Upper lobe of right lung (tissue), 1 donor: ENCODE results near the gene FAM169A. TPM values are rescaled to one million over a fixed set of nuclear protein-coding genes. Genes with fewer than 3 reads are reported as not detected.
"Not testable (repeated sequence)": the region's sequence is repeated elsewhere in the genome, so short reads cannot be mapped to it uniquely, and the experiment has no call there.

ENCODE experiments used
- ATAC-seq: fragments of 200-7000 bp; cut with Tn5 transposase; one replicate; pipeline ENCODE4 v1.9.1; 2020; ENCODE audit warnings: mild to moderate bottlenecking, moderate library complexity
- DNase-seq: peaks from one replicate; pipeline ENCODE4 v3.0.0-alpha.2; 2020
- H3K27ac ChIP-seq: fragments of 200-600 bp; one replicate; pipeline ENCODE4 v1.8.0; 2022
- H3K27me3 ChIP-seq: fragments of 200-600 bp; one replicate; pipeline ENCODE4 v1.8.0; 2022; ENCODE audit warnings: mild to moderate bottlenecking
- H3K36me3 ChIP-seq: fragments of 200-600 bp; one replicate; pipeline ENCODE4 v1.8.0; 2022
- H3K4me1 ChIP-seq: fragments of 200-600 bp; one replicate; pipeline ENCODE4 v1.8.0; 2022
- H3K4me3 ChIP-seq: fragments of 200-600 bp; one replicate; pipeline ENCODE4 v1.8.0; 2022; ENCODE audit warnings: mild to moderate bottlenecking
- H3K9me3 ChIP-seq: fragments of 200-600 bp; one replicate; pipeline ENCODE4 v1.8.0; 2022
- intact Hi-C: fragments of 100-400 bp; cut with DNase I; formaldehyde crosslinking; loops from one replicate; pipeline ENCODE4 v1.11.0; 2022
- total RNA-seq: library from RNA; stranded (reverse); fragmentation: NEBNext Ultra II Directional; extraction: Animal tissue kit (Norgen Biotek cat#: 25700); gene quantifications from one replicate; pipeline ENCODE4 v1.2.1, GENCODE V29; 2021
- TF ChIP-seq, protein P1 (sequence below): fragments of 200-600 bp; IDR thresholded peaks from one replicate; pipeline ENCODE4 v1.8.0; 2022; ENCODE audit warnings: antibody characterized with exemption
- donor health status: DM: no; HTN: yes; CAD: no; lungs with severe emphysema.

The FAM169A gene
- total RNA-seq, 1 donor from 2014 or later, result 0.84 TPM

DNA sequence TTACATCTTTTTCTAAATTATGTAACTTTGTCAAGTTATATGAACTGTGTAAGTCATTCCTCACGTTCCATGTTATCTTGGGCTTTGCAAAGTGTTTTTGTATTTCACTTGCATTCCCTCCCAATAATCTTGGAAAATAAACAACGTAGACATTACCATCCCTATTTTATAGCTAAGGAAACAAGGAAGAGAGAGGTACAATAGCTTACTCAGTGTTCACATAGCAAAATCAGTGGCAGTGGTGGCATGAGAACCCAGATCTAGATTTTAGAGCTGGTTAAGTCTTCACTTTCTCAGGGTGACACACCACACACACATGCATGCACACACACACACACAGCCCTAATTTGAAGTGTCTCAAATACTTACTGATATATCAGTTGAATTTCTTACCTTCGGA is 65.0 kb downstream of the FAM169A start:
- Histone ChIP-seq H3K27me3 (peaks cover 5% of the 10 kb centered on the region), H3K4me3 (no peak overlapping the region), H3K4me1 (no peaks in the 10 kb centered on the region), H3K9me3 (no peaks in the 10 kb centered on the region), H3K36me3 (no peaks in the 10 kb centered on the region), H3K27ac (no peak overlapping the region)
- TF ChIP-seq, protein P1, sequence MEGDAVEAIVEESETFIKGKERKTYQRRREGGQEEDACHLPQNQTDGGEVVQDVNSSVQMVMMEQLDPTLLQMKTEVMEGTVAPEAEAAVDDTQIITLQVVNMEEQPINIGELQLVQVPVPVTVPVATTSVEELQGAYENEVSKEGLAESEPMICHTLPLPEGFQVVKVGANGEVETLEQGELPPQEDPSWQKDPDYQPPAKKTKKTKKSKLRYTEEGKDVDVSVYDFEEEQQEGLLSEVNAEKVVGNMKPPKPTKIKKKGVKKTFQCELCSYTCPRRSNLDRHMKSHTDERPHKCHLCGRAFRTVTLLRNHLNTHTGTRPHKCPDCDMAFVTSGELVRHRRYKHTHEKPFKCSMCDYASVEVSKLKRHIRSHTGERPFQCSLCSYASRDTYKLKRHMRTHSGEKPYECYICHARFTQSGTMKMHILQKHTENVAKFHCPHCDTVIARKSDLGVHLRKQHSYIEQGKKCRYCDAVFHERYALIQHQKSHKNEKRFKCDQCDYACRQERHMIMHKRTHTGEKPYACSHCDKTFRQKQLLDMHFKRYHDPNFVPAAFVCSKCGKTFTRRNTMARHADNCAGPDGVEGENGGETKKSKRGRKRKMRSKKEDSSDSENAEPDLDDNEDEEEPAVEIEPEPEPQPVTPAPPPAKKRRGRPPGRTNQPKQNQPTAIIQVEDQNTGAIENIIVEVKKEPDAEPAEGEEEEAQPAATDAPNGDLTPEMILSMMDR, result no peak
- intact Hi-C loops, result no loop called here
- ATAC-seq (no peak), DNase-seq (no peak)

DNA sequence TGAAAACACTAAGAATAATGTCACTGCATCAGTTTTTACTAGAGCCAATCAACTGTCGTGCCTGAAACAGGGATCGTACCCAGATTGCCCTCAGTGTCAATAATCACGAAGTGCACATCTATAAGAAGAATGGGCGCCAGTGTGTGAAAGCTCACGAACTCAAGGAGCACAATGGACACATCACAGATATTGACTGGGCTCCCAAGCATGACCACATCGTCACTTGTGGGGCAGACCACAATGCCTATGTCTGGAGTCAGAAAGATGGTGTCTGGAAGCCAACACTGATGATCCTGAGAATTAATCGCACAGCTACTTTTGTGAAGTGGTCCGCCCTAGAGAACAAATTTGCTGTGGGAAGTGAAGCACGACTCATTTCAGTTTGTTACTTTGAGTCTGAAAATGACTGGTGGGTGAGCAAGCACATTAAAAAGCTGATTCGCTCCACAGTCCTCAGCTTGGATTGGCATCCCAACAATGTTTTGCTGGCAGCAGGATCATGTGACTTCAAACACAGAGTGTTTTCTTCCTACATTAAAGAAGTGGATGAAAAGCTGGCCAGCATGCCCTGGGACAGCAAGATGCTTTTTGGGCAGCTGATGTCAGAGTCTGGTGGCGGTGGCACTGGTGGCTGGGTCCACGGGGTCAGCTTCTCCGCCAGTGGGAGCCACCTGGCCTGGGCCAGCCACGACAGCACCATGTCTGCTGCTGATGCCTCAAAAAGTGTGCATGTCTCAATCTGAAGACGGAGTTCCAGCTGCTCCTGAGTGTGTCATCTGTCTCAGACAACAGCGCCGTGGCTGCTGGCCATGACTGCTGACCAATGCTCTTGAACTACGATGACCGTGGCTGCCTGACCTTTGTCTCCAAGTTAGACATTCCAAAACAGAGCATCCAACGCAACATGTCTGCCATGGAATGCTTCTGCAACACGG is 66.9 kb downstream of the FAM169A start:
- Histone ChIP-seq H3K4me1 (no peaks in the 10 kb centered on the region), H3K36me3 (no peaks in the 10 kb centered on the region), H3K27ac (no peak overlapping the region), H3K27me3 (peaks cover 5% of the 10 kb centered on the region), H3K9me3 (no peaks in the 10 kb centered on the region), H3K4me3 (no peak overlapping the region)
- no peak for DNase-seq
- TF ChIP-seq, protein P1, result no peak
- intact Hi-C loops, result no loop called here
- no peak for ATAC-seq

DNA sequence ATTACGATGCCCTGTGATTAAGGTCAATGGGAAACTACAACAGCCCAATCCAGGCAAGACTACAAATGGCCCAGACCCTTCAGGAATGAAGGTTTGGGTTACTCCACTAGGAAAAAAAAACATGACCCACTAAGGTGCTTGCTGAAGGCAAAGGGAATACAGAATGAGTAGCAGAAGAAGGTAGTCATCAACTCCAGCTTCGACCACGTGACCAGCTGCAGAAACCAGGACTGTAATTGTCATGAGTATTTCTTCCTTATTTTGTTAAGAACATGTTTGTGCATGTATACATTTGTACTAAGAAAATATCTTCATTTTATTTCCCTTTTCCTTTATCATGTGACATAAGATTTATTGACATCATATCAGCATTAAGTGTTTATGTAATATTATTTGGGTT is 74.5 kb downstream of the FAM169A start:
- DNase-seq, ATAC-seq, H3K27me3 ChIP-seq, H3K4me3 ChIP-seq, H3K36me3 ChIP-seq, intact Hi-C loops, H3K4me1 ChIP-seq, H3K9me3 ChIP-seq, H3K27ac ChIP-seq: not testable (repeated sequence)

DNA sequence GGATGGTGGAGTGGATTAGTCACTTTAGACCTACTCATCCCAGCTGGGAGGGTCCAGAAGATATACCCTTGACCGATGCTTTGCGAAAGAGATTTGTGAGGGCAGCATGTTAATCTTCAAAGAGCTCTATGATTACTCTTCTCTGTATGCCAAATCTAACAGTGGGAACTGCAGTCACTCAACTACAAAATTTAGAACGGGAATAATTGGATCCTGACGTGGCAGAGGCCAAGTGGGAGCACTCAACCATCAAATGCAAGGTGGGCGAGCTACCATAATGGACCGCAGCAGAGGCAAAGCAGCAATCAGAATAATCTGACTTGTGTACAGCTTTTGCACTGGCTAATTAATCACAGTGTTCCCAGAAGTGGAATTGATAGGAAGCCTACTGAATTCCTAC is 78.8 kb downstream of the FAM169A start:
- TF ChIP-seq, protein P1, result no peak
- no peak for ATAC-seq
- intact Hi-C loops, result no loop called here

DNA sequence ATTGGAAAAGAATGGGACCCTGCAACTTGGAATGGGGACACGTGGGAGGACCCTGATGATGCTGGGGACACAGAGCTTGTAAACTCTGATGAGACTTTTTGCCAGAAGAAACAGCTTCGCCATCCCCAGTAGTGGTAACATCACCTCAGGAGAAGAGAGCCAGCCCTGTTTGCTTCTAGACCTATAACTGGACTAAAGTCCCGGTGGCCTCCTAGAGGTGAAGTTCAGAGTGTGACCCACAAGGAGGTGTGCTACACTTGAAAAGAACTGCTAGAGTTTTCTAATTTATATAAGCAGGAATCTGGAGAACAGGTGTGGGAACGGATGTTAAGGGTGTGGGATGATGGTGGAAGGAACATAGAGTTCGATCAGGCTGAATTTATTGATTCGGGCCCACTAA is 79.3 kb downstream of the FAM169A start:
- Histone ChIP-seq H3K27ac (no peak overlapping the region), H3K27me3 (no peaks in the 10 kb centered on the region), H3K4me3 (no peak overlapping the region), H3K4me1 (no peaks in the 10 kb centered on the region), H3K9me3 (no peaks in the 10 kb centered on the region), H3K36me3 (no peaks in the 10 kb centered on the region)
- TF ChIP-seq, protein P1, result no peak
- intact Hi-C loops, result no loop called here
- ATAC-seq, result no peak
- DNase-seq, result no peak

More for the DNA sequence above, 78.8 kb downstream of the FAM169A start:
- Histone ChIP-seq H3K4me3 (no peak overlapping the region), H3K36me3 (no peaks in the 10 kb centered on the region), H3K27me3 (no peaks in the 10 kb centered on the region), H3K27ac (no peak overlapping the region), H3K9me3 (no peaks in the 10 kb centered on the region), H3K4me1 (no peaks in the 10 kb centered on the region)
- no peak for DNase-seq

DNA sequence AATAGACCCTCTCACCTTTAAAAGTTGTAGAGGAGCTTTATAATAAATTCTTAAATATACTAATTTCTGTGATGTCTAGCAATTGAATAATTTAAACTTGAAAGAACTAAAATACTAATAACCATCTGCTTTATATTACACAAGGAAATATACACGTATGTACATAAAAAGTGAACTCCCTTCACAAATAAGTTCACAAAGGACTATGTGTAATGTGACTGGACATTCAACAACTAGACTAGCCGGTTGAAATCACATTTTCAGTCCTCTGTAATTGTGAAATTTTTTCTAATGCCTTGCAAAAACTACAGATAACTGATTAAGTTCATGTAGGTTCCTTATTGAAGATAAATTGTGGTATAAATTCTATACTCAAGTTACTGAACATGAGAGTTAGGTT is 87.6 kb downstream of the FAM169A start:
- Histone ChIP-seq H3K4me1 (no peaks in the 10 kb centered on the region), H3K4me3 (no peak overlapping the region), H3K9me3 (no peaks in the 10 kb centered on the region), H3K27ac (no peak overlapping the region), H3K27me3 (no peaks in the 10 kb centered on the region), H3K36me3 (peaks cover 48% of the 10 kb centered on the region)
- TF ChIP-seq, protein P1, result no peak
- ATAC-seq (no peak), DNase-seq (no peak)
- intact Hi-C loops, result no loop called here
